ENCODE results near the gene PEX5.

The PEX5 gene

DNA sequence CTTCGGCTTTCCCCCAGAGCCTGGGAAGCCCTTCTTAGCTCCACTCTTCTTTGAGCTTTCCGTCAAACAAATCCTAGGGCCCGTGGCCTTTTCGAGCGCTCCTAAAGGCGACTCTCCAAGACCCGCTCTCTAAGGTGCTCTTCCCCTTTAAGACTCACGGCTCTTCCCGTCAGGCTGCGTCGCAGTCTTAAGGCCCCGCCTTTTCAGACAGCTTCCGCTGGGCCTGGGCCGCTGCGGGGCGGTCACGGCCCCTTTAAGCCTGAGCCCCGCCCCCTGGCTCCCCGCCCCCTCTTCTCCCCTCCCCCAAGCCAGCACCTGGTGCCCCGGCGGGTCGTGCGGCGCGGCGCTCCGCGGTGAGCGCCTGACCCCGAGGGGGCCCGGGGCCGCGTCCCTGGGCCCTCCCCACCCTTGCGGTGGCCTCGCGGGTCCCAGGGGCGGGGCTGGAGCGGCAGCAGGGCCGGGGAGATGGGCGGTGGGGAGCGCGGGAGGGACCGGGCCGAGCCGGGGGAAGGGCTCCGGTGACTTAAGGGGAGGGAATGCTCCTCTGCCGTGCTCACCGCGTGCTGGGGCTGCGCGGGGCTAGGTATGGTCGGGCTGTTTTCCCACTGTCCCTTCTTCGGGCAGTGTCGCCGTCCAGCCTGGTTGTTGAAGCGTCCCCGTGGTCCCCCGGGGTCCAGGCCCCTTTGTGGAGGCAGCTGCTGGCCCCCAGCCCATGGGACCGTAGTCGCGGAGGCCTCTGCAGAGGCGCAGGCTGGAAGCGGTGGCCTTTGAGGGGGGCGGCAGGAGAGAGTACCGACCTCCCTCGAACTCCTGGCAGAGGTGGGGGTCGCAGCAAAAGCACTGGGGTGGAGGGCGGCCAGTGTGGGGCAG, at the start of gene PEX5:
Gene PEX5 (plus strand): TSS at position 289 of the 870 bp plus-strand sequence. CDS start 692 bp downstream, outside the sequence.
- peak; percentile 89 to 90 for DNase-seq

DNA sequence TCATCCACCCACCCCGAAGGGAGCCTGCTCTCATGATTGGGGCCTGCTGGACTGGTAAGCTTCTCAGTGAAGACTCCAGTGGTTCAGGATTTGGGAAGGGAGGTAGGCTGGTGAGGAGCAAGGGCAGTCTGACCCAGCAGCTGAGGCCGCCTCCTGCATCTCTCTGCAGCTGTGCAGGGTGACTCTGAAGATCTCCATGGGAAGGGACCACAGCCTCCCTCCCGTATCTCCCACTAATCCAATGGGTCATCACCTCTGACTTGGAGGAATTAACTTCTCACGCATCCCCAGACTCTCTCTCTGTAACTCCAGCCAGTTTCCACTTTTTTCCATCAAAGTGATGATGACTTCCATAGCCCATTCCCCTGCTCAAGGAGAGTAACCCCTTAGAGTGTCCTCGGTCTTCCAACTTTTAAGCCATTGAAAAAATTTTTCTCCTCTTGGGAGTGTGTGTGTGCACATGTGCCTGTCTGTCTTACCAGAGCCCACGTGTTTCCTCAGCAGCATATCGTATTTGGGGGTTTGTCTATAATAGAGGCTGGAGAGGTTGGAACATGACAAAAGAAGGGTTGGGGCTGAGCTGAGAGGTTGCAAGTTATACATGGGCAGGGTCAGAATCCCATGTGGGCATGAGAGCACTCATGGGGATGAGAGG, 48.0 kb upstream of the PEX5 start:
- no peak for DNase-seq

DNA sequence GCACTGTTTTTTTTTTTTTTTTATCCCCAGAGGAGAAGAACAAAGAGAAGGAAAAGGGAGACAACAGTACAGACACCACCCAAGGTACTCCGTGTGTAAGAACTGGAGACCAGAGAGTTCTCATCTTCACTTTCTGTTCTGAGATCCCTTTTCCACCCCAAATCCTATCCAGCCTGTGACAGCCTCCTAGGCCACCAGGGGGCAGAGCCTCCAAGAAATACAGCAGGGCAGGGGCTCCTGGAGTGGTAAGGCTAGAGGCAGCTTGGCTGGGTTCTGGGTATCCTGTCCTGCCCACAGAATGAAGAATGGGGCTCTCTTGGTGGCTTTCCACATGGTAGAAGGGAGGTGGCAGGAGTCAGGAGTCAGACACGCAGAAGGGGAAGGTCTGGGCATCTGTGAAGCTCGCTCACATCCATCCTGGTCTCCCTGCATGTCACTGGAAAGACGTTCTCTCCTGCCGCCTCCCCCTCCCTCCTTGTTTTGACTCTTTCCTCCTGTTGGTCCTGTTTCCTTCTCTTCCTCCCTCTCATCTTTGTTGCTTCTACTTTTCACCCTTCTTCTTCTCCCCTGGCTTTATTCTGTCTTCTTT, 47.3 kb upstream of the PEX5 start:
- peak; percentile 43 to 61 for DNase-seq

DNA sequence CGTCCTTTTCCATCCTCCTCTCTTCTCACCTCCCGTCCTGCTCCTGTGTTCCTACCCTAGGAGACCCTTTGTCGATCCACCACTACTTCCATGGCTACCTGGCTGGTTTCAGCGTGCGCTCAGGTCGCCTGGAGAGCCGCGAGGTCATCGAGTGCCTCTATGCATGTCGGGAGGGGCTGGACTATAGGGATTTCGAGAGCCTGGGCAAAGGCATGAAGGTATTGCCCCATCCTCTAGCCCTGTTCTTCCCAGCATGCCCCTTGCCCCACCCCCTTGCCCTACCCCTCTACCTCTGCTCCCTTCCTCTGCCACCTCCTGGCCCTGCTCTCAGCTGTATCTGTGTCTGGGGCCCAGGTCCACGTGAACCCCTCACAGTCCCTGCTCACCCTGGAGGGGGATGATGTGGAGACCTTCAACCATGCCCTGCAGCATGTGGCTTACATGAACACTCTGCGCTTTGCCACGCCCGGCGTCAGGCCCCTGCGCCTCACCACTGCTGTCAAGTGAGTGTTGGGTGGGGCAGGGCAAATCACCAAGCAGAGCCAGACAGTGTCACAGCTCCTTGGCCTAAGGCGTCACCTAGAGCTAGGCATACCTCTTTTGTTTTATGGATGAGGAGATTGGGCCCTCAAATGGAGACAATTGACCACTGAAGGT, 46.5 kb upstream of the PEX5 start:
- no peak for DNase-seq

DNA sequence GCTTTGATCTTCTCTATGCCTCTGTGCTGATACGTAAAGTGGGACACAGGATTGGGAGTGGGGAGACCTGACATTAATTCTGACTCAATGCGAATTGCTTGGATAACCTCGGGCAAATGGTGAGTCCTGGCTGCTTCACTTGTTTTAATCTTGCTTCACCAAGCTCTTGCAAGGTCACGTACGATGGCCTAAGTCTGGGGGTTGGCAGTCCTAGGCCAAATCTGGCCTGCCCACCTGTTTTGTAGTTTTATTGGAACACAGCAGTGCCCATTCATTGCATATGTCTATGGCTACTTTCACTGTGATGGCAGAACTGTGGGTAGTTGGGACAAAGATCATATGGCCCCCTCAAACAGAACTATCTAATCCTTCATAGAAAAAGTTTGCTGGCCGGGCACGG, 45.9 kb upstream of the PEX5 start:
- DNase-seq = no peak

DNA sequence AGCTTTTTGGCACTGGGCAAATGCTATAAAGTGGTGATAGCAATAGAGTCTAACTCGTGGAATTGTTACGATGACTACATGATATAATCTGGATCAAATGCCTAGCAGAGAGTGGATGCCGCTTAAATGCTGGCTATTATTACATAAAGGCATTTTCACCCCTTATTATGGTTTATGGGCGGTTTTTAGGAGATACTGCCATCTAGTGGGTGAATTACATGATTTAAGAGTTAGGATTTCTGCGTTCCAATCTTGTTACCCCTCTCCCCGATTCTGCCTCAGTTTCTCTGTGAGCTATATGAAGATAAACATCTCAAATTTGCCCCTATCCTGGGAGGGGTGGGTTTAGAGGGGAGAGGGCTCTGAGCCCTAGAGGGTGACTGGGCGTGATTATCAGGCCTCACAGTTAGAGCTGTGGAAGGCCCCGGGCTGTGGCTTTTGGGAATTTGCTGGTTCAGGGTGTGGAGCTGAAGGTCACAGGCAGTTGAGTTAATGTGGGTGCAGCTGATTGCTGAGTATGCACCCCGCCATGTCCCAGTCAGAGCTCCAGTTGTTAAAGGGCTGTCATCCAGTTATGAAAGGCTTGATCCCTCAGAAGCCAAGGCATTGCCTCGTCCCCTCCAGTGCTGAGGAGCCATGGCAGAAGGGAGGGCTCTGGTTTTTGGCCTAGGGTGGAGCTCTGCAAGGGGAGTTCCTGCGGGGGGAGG, 44.9 kb upstream of the PEX5 start:
- peak in 1 of 2 donors; percentile 46 for DNase-seq

DNA sequence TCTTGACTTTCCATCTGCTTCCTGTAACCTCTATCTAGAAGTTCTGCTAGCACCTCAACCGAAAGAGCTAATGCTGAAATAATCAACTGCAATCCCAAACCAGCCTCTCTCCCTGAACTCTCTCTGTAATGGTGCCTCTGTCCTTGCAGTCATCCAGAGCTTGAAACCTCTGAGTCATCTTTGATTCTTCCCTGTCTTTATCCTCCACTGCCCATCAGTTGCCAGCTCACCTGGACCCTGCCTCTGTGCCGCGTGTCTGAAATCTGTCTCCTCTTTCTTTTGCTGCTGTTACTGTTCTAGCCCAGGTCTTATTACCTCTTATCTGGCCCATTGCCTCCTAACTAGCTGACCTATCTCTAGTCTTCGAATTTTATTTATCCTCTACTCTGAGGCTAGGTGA, 43.8 kb upstream of the PEX5 start:
- no peak for DNase-seq

DNA sequence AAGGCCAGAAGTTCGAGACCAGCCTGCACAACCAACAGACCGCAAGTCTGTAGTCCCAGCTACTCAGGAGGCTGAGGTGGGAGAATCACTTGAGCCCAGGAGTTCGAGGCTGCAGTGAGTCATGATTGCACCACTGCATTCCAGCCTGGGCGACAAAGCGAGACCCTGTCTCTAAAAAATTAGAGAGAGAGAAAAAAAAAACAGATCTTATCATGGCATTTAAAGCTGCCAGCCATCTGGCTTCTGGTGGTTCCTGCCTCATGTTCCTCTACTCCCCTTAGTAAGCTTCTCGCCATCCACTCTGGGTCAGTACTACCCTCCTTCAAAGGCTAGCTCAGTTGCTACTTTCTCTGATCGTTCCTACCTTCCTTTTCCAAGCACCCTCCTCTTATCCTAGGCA, 43.3 kb upstream of the PEX5 start:
- DNase-seq = no peak

DNA sequence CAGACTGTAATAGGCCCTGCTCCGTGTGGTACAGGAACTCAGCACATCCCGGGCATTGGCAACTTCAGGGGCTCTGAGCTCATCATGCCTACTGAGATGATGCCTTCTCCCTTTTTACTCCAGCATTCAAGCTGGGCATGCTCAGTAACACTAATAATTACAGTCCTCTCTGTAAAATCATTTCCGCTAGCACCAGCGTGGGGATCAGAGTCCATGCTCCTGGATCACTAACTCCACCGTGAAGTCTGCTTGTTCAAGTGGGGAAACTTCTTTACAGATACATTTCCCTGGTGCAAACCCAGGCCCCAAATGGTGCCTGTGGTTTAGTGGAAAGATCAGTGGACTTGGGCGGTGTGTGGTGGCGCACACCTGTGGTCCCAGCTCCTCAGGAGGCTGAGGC, 42.6 kb upstream of the PEX5 start:
- DNase-seq = no peak

DNA sequence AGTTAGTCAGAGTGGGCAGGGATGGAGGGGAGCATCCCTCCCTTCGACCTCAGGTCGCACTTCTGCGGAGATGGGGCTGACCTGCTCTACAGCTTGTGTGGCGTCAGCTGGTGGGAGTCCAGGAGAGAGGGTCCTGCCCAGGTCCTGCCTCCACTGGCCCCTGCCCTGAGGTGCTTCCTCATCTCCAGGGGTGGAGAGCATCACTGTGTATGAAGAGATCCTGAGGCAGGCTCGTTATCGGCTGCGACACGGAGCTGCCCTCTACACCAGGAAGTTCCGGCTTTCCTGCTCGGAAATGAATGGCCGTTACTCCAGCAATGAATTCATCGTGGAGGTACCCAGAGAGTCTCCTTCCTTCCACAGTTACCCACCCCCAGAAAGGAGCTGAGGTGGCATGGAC, 39.1 kb upstream of the PEX5 start:
- DNase-seq = no peak

DNA sequence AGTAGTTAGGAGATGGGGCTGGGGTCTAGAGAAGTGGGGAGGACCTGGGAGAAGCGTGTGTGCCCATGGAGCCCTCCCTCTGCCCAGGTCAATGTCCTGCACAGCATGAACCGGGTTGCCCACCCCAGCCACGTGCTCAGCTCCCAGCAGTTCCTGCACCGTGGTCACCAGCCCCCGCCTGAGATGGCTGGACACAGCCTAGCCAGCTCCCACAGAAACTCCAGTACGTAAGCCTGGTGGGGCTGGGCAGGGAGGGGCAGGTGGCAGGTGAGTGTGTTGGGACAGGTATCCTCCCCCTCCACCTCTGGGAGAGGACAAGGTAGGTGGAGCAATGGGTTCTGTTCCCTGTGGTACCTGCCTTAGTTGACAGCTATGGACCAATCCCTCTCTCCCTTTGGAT, 38.6 kb upstream of the PEX5 start:
- DNase-seq = no peak

DNA sequence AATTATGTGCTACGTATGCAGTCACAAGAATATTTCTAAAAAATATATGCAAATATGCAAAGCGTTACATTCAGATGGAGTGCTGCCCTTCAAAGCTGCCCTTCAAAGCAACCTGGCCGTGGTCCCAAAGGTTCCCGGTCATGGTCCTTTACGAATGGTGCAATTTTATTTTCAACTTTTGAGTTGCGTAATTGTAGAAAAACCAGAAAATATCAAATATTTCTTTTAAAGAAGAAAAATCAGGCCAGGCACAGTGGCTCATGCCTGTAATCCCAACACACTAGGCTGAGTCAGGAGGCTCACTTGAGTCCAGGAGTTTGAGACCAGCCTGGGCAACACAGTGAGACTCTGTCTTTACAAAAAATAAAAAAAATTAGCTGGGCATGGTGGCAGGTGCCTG, 38.0 kb upstream of the PEX5 start:
- DNase-seq = no peak

DNA sequence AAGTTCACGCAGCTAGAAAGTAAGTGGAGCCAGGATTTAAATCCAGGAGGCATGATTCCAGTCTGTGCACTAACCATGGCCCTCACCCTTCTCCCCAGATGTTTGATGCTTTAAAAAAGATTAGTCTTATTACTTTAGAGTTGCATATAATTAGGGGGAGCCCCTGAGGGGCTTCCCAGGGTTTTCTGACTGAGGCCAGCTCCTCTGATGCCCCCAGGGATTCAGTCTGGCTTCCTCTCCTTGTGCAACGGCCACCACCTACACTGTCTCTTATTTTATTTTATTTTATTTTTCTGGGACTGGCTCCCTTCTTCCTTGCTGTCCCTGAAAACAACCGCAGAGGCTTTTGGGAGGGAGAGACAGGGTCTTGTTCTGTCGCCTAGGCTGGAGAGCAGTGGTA, 36.7 kb upstream of the PEX5 start:
- no peak for DNase-seq

DNA sequence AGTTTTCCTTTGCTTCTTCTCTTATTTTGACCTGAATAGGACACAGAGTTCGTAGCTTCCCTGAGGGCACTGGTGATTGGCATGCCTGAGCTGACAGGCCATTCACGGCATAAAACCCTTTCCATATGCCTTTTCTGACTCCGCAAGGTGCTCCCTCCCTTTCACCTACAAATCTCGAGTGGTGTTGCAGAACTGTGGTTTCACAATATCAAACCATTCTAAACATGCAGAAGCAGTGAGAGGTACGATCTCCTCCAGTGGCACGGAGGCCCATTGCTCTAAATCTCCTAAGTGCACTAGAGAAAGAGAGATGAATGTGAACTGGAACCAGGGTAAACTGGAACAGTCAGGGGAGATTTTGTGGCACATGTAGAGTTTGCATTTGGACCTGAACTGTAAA, 35.4 kb upstream of the PEX5 start:
- no peak for DNase-seq

DNA sequence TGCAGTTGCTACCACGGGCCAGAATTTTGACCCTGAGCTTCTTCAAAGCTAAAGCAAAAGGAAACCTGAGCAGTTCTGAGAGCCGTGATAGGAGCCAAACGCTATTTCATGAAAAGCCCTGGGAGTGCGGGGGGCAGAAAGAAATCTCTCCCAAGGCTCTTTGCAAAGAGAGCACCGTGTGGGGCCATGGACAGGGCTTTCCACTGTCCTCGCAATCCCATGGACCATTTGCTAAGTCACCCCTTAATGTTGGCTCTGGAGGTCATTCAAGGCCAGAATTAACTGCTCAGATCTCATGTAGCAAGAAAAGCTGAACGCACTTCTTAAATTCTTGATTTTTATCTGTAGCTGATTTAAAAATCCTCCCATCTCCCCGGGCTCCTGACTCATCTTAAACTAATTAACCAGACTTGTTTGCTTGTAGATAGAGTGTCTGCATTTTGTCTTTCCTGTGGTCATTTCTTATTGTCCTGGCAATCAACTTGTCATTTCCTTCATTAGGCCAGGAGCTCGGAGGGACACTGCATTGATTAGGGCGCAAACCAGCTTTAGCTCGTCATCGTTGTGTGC, 34.5 kb upstream of the PEX5 start:
- no peak for DNase-seq

DNA sequence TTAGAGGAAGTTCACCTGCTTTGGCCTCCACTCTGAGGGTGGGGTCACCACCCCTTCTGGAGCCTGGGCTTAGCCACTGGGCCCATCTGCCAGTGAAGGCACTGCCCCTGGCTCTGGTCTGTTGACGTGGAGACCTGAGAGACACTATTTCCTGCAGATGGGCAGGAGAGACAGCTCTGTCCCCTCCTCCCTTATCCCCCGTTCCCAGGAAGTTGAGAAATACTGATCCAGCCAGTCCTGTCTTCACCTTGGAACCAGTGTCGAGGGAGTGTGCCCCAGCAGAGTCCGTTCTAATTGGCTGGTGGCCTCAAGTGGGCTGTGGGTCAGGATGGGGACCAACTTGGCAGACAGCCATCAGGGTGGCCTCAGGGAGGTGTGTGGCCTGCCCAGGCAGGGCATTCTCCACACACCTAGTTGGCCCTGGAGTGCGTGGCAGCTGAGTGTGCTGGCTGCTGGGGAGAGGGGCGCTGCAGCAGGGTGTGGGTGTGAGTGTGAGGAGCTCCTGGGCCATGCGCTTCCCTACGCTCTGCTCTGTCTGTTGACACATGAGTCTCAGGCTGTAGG, 33.9 kb upstream of the PEX5 start:
- no peak for DNase-seq

DNA sequence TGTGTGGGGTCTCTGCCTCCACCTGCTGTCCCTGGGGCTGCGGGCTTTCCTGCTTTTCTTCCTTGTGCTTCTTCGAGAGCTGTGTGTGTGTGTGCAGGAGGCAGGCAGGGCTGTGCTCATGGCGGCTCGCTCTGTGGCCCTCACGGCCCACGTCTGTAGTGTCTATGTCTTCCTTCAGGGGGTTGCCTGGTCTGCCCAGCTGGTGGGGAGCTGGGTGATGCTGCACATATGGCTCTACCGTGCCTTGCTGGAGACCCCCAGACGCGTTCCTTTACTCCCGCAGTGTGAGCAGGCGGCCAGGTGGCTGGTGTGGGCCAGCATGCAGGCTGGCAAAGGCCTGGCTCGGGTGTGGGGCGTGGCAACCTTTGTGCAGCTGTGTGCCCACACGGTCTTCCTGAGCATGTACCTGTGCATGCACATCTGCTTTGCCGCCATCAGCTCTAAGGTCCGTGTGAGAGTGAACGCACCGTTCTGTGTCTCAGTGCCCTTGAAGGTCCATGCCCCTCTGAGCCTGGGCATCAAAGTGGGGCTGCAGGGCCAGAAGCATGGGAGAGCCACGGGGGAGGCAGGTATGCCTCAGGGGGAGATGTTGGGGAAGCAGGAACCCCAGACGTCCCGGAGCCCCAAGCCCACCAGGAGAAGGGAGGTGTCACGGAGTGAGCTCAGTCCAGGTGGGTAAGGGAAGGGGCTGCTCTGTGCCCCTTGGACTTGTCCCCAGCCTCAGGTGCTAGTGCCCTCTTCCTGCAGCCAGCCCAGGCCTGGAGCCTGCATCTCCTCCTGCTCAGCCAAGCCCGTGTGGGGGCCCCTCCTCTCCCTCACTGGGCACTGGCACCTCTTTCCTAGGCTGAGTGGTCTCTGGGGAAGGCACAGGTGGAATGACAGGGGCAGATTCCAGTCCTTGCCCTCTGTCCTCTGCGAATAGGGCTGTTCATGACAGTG, 33.0 kb upstream of the PEX5 start:
- no peak for DNase-seq

DNA sequence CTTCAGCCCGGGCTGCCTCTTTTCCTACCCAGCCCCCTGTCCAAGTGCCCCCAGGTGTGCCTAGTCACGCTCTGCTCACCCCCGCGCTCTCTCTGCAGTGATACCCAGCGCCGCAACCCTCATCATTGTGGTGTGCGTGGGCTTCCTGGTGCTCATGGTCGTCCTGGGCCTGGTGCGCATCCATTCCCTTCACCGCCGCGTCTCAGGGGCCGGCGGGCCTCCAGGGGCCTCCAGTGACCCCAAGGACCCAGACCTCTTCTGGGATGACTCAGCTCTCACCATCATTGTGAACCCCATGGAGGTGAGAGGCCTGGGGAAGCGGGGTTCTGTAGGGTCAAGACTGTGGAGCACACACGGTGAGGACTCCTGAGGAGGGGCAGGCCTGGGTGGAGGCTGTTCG, 32.1 kb upstream of the PEX5 start:
- no peak for DNase-seq

DNA sequence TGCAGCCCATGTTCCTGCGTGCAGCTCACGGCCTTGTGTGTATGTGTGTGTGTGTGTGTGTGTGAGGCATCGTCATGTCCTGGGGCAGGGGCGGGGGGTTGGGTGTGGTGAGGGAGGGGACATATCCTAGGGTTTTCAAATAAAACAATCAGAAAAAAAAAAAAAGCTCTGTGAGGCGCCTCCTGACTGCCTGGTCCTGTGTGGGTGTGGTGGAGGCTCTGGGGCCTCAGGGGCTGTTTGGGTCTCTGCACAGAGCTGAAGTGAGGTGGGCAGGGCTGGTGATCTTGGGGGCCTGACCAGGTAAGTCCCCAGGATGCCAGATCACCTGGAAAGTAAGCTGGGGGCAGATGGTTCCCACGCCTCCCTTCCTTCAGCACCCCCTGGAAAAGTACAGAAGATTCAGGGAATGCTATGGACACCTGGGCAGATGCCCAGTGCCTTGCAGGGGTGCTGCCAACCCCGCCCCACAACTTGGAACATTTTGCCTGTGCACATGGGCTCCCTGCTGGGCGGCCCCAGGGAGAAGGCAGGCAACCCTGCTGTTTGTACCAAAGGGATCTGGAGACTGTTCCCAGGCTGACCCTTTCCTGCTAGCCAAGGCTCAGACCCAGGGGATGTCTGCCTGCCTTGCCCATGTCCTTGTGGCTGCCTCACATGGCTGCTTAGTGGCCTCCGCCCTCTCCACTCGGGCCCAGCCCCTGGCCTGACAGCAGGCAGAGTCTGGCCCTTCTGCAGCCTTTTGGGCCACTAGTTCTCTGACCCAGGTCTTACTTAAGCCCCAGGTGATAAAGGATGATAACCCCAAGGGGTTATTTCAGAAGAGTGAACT, 30.5 kb upstream of the PEX5 start:
- no peak for DNase-seq

DNA sequence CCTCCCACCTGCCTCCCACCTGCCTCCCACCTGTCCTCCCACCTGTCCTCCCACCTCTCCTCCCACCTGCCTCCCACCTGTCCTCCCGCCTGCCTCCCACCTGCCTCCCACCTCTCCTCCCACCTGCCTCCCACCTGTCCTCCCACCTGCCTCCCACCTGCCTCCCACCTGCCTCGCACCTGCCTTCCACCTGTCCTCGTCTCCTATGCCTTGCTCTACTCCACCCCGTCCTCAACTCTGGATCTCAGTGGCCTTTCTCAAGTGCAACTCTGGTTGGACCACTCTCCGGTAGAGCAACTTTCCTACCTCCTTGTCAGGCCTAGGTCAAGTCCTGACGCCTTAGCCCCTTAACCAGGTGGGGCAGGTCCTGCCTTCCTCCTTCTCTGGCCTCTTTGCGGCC, 29.3 kb upstream of the PEX5 start:
- no peak for DNase-seq

Data from CD4-positive, alpha-beta T cell treated with Interleukin-1 beta for 1 hour (primary cell).